Mesenchymal stem cell (in vitro differentiated cells and primary cell): ENCODE results near the gene MAP7D2.

ENCODE experiments used
- DNase-seq: peaks from one replicate; pipeline ENCODE4 v3.0.0-alpha.2; 2013
- H2AFZ ChIP-seq: one replicate; pipeline ENCODE4 v1.6.1; 2013; ENCODE audit warnings: low read depth, mild to moderate bottlenecking, control low read depth, inconsistent platforms, low read length, moderate library complexity
- H2AK5ac ChIP-seq: 2 replicates; pipeline ENCODE4 v1.6.1; 2013; ENCODE audit warnings: low read length, moderate library complexity, mild to moderate bottlenecking, inconsistent platforms; ENCODE audit not compliant: severe bottlenecking
- H2BK120ac ChIP-seq: one replicate; pipeline ENCODE4 v1.6.1; 2013; ENCODE audit warnings: low read depth, mild to moderate bottlenecking, inconsistent platforms, low read length, moderate library complexity
- H2BK12ac ChIP-seq, 2 experiments: one replicate each; pipeline ENCODE4 v1.6.1; 2013; ENCODE audit warnings: inconsistent platforms in 2 of 2, low read length in 2 of 2, mild to moderate bottlenecking in 2 of 2, moderate library complexity in 2 of 2, control low read depth in 1 of 2
- H2BK15ac ChIP-seq: one replicate; pipeline ENCODE4 v1.6.1; 2013; ENCODE audit warnings: mild to moderate bottlenecking, low read depth, inconsistent platforms; ENCODE audit not compliant: poor library complexity, severe bottlenecking
- H2BK5ac ChIP-seq: 2 replicates; pipeline ENCODE4 v1.6.1; 2013; ENCODE audit warnings: low read depth, mild to moderate bottlenecking, low read length, control low read depth, inconsistent platforms; ENCODE audit not compliant: poor library complexity, severe bottlenecking
- H3K14ac ChIP-seq, 2 experiments: one replicate each; pipeline ENCODE4 v1.6.1; 2013; ENCODE audit warnings: inconsistent platforms in 2 of 2, low read length in 2 of 2, control low read depth in 1 of 2, mild to moderate bottlenecking in 1 of 2, moderate library complexity in 1 of 2
- H3K18ac ChIP-seq, 2 experiments: one replicate each; pipeline ENCODE4 v1.6.1; 2013; ENCODE audit warnings: inconsistent platforms in 2 of 2, low read length in 2 of 2, control low read depth in 1 of 2, low read depth in 1 of 2, mild to moderate bottlenecking in 1 of 2
- H3K23ac ChIP-seq, 2 experiments: one replicate each; pipeline ENCODE4 v1.6.1; 2013; ENCODE audit warnings: inconsistent platforms in 2 of 2, low read length in 2 of 2, mild to moderate bottlenecking in 2 of 2, moderate library complexity in 2 of 2, control low read depth in 1 of 2
- H3K27ac ChIP-seq: 2 replicates; pipeline ENCODE4 v1.5.1; 2013; ENCODE audit warnings: mild to moderate bottlenecking, moderate library complexity, low read length, control low read depth, inconsistent platforms; ENCODE audit not compliant: poor library complexity, severe bottlenecking
- H3K27me3 ChIP-seq, 2 experiments: 2 replicates each; pipeline versions ENCODE4 v1.6.1 to v1.7.0; 2013; ENCODE audit warnings: low read length in 2 of 2, mild to moderate bottlenecking in 2 of 2, moderate library complexity in 2 of 2, control low read depth in 1 of 2, inconsistent platforms in 1 of 2; ENCODE audit not compliant: control insufficient read depth in 1 of 2, insufficient read depth in 1 of 2
- H3K36me3 ChIP-seq, 2 experiments: 2 replicates each; pipeline versions ENCODE4 v1.6.1 to v1.7.0; 2013; ENCODE audit warnings: low read length in 2 of 2, control low read depth in 1 of 2, inconsistent platforms in 1 of 2, low read depth in 1 of 2, mild to moderate bottlenecking in 1 of 2; ENCODE audit not compliant: insufficient read depth in 2 of 2, control insufficient read depth in 1 of 2
- H3K4ac ChIP-seq, 2 experiments: one replicate each; pipeline ENCODE4 v1.6.1; 2013; ENCODE audit warnings: inconsistent platforms in 2 of 2, low read length in 2 of 2, mild to moderate bottlenecking in 2 of 2, moderate library complexity in 2 of 2, control low read depth in 1 of 2, low read depth in 1 of 2
- H3K4me1 ChIP-seq: 2 replicates; pipeline ENCODE4 v1.6.1; 2013; ENCODE audit warnings: low read depth, low read length, control low read depth; ENCODE audit not compliant: control insufficient read depth, insufficient read depth
- H3K4me2 ChIP-seq: 2 replicates; pipeline ENCODE4 v1.6.1; 2013; ENCODE audit warnings: low read length, mild to moderate bottlenecking, inconsistent platforms; ENCODE audit not compliant: poor library complexity, severe bottlenecking
- H3K4me3 ChIP-seq, 2 experiments: 2 replicates each; pipeline versions ENCODE4 v1.5.1 to v1.7.0; 2013; ENCODE audit warnings: low read length in 2 of 2, mild to moderate bottlenecking in 2 of 2, control low read depth in 1 of 2, low read depth in 1 of 2; ENCODE audit not compliant: insufficient read depth in 1 of 2
- H3K79me1 ChIP-seq: replicated peaks from 2 replicates; pipeline ENCODE4 v1.6.1; 2013; ENCODE audit warnings: mild to moderate bottlenecking, control low read depth, low read length, inconsistent platforms; ENCODE audit not compliant: poor library complexity, severe bottlenecking
- H3K9ac ChIP-seq: 2 replicates; pipeline ENCODE4 v1.7.0; 2013; ENCODE audit warnings: mild to moderate bottlenecking, low read length, moderate library complexity
- H3K9me3 ChIP-seq: 2 replicates; pipeline ENCODE4 v1.7.0; 2013; ENCODE audit warnings: mild to moderate bottlenecking, low read length; ENCODE audit not compliant: control insufficient read depth
- H4K8ac ChIP-seq: one replicate; pipeline ENCODE4 v1.6.1; 2013; ENCODE audit warnings: inconsistent platforms, mild to moderate bottlenecking, low read length, moderate library complexity
- H4K91ac ChIP-seq: one replicate; pipeline ENCODE4 v1.6.1; 2013; ENCODE audit warnings: mild to moderate bottlenecking, low read length, inconsistent platforms
- WGBS: methylation state at CpG from one replicate; pipeline ENCODE4 v1.1.7; 2013; ENCODE audit warnings: mixed read lengths; 5-methylcytosine and 5-hydroxymethylcytosine counted together

MAP7D2 gene

DNA sequence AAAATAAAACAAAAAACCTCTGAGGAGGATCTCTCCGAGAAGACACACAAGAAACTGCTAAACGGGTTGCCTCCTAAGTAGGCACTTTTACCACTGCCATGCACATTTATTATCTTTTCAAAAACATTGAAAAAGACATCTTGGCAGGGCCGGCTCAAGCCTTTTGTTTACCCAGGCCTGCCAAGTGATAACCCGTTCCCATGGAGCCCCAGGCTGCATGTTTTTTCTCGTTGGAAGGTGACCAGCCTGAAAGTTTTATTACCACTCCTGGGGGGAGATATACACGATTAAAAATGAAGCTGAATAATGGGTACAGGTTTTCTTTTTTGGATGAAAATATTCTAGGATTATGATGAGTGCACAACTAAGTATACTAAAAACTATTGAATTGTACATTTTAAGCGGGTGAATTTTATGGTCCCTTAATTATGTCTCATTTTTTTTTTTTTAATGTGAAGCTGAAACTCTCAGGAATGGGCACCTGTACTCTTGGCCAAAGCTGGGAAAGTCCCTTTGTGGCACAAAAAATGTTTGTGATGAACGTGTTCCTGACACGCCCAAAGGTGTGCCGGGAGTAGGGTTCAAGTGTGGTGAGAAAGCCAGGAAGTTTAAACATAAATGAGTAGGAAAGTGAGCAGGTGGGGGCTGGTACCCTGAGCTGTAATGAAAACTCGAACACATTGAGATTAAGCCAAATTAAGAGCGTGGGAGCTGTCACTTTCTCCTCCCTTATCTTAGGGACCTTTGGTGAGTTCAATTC lies 1.5 kb upstream of the MAP7D2 start:
- Histone ChIP-seq H3K4me1 (peaks cover 6% of the 10 kb centered on the region), H3K36me3 (no peaks in the 10 kb centered on the region), H2AFZ (no peak overlapping the region), H2BK120ac (no peak overlapping the region), H2AK5ac (no peak overlapping the region), H3K18ac (no peak overlapping the region), H3K23ac (no peak overlapping the region), H3K14ac (no peak overlapping the region), H3K4me3 (no peak overlapping the region), H3K9me3 (no peaks in the 10 kb centered on the region), H3K9ac (no peak overlapping the region), H3K27ac (no peak overlapping the region), H3K27me3 (peaks cover 6 to 29% of the 10 kb centered on the region in 2 experiments), H2BK12ac (no peak overlapping the region), H3K4ac (no peak overlapping the region), H2BK5ac (no peak overlapping the region), H3K79me1 (no peaks in the 10 kb centered on the region), H4K8ac (no peak overlapping the region), H2BK15ac (no peak overlapping the region), H4K91ac (no peak overlapping the region), H3K4me2 (no peak overlapping the region)
- WGBS, result 69% methylated on average over 10 of the region's 12 CpGs
- no peak for DNase-seq

DNA sequence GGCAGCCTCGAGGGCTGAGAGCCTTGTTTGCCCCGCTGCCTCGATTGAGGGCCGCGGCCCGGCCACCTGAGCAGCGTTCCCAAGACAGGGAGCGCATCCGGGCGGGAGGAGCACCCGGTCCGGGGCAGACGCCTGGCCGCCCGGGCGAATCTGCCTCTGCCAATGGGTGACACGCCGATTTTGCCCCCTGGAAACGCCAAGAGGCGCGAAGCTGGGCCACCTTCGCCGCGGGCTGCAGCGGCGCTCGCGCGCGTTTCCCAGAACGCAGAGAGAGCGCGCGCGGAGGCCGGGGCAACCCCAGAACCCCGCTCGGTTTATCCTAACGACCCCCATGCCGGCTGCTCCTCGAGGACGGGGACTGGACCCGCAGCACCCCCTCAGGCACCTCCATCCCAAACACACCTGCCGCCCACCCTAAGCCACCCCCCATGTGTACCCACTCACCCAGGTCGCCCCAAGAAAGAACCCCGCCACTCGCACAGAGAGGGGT lies 575 bp downstream of the MAP7D2 start:
- Histone ChIP-seq H2BK5ac (no peak overlapping the region), H3K4me1 (peaks cover 6% of the 10 kb centered on the region), H3K9ac (no peak overlapping the region), H2BK12ac (no peak overlapping the region), H3K4me2 (peak overlapping the region; percentile 53), H2AK5ac (no peak overlapping the region), H2BK15ac (no peak overlapping the region), H3K23ac (no peak overlapping the region), H3K18ac (no peak overlapping the region), H3K4me3 (peak overlapping the region in 1 of 2 experiments; percentile 64), H4K91ac (no peak overlapping the region), H2AFZ (no peak overlapping the region), H3K36me3 (no peaks in the 10 kb centered on the region), H2BK120ac (no peak overlapping the region), H4K8ac (no peak overlapping the region), H3K4ac (no peak overlapping the region), H3K27me3 (peaks cover 6 to 36% of the 10 kb centered on the region in 2 experiments), H3K27ac (no peak overlapping the region), H3K79me1 (no peaks in the 10 kb centered on the region), H3K14ac (no peak overlapping the region), H3K9me3 (no peaks in the 10 kb centered on the region)
- DNase-seq, result no peak
- WGBS, result 4% methylated on average over 34 of the region's 47 CpGs

DNA sequence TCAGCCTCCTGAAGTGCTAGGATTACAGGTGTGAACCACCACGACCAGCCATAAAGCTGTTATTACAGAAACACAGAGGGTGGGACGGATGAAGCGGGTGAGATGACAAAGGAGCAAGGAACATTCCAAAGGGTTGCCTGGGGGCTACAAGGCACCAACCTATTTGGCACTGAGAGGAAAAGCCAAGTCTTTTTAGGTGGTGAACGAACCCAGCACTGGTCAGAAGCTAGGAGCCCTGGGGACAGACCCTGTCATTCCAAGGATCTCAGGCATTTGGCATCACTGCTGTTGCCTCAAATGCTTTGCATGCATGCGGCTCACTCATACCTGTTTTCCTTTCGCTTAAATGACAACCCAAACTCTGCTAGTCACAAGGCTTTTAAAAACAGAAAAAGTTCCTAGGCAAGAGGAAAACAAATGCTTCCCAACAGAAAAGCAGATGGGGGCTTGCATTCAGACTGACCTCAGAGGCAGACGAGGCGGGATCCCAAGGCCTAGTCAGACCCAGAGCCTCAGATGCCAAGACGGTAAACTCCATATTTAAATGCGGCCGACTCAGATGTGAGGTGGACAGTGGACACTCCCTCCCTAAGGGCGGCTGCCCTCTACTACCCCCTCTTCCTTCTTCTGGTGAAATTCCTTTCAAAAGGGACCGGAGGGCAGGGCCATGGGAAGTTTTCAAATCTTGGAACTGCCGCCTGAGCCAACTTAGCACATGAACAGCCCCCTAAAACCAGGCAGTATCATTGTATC lies 4.5 kb downstream of the MAP7D2 start:
- Histone ChIP-seq H4K8ac (no peak overlapping the region), H3K4me2 (no peak overlapping the region), H2BK120ac (no peak overlapping the region), H3K79me1 (no peaks in the 10 kb centered on the region), H3K4me1 (peaks cover 6% of the 10 kb centered on the region), H3K14ac (no peak overlapping the region), H4K91ac (no peak overlapping the region), H3K27ac (no peak overlapping the region), H2BK15ac (no peak overlapping the region), H3K36me3 (no peaks in the 10 kb centered on the region), H2AK5ac (no peak overlapping the region), H3K27me3 (peaks cover 4 to 25% of the 10 kb centered on the region in 2 experiments), H3K9me3 (no peaks in the 10 kb centered on the region), H3K18ac (no peak overlapping the region), H2BK5ac (no peak overlapping the region), H2AFZ (no peak overlapping the region), H3K23ac (no peak overlapping the region), H3K4ac (no peak overlapping the region), H2BK12ac (no peak overlapping the region), H3K4me3 (no peak overlapping the region), H3K9ac (no peak overlapping the region)
- DNase-seq, result no peak
- 92% methylated on average over 13 of the region's 14 CpGs for WGBS

- no peak overlapping the region for H3K4ac ChIP-seq
- no peak overlapping the region for H3K23ac ChIP-seq
- no peak overlapping the region for H3K27ac ChIP-seq
- H3K36me3 ChIP-seq, result no peaks in the 10 kb centered on the region
- no peak overlapping the region for H4K91ac ChIP-seq
- H4K8ac ChIP-seq, result no peak overlapping the region
- H2BK5ac ChIP-seq, result no peak overlapping the region
- DNase-seq, result no peak
- no peak overlapping the region for H2BK15ac ChIP-seq
- H3K27me3 ChIP-seq, result peaks cover 0 to 21% of the 10 kb centered on the region in 2 experiments
- H3K14ac ChIP-seq, result no peak overlapping the region
- no peak overlapping the region for H2AFZ ChIP-seq
- H3K18ac ChIP-seq, result no peak overlapping the region
- peaks cover 4% of the 10 kb centered on the region for H3K4me1 ChIP-seq
- H3K79me1 ChIP-seq, result no peaks in the 10 kb centered on the region
- no peak overlapping the region for H3K4me2 ChIP-seq
- H2AK5ac ChIP-seq, result no peak overlapping the region
- H3K9ac ChIP-seq, result no peak overlapping the region
- no peak overlapping the region for H3K4me3 ChIP-seq
- H3K9me3 ChIP-seq, result no peaks in the 10 kb centered on the region
- no peak overlapping the region for H2BK120ac ChIP-seq
- no peak overlapping the region for H2BK12ac ChIP-seq
- 88% methylated on average over 10 of the region's 10 CpGs for WGBS
These were observed 5.4 kb downstream of the MAP7D2 start for GRCh38 chrX:20111271-20111670.
